Stimulated activated CD4-positive, alpha-beta T cell treated with anti-CD3 and anti-CD28 coated beads, Interleukin-4, amount 100 ng/mL, for 4 hours (primary cell): ENCODE measurements around the gene RPRM.
A peak's percentile ranks its signal among the peaks of the same experiment; 100 is the strongest.
"Not testable (repeated sequence)": the region's sequence is repeated elsewhere in the genome, so short reads cannot be mapped to it uniquely, and the experiment has no call there.

Source experiments
- DNase-seq, 2 experiments: peaks; one replicate each; pipeline ENCODE4 v3.0.0-alpha.2; 2020

The RPRM gene

DNA sequence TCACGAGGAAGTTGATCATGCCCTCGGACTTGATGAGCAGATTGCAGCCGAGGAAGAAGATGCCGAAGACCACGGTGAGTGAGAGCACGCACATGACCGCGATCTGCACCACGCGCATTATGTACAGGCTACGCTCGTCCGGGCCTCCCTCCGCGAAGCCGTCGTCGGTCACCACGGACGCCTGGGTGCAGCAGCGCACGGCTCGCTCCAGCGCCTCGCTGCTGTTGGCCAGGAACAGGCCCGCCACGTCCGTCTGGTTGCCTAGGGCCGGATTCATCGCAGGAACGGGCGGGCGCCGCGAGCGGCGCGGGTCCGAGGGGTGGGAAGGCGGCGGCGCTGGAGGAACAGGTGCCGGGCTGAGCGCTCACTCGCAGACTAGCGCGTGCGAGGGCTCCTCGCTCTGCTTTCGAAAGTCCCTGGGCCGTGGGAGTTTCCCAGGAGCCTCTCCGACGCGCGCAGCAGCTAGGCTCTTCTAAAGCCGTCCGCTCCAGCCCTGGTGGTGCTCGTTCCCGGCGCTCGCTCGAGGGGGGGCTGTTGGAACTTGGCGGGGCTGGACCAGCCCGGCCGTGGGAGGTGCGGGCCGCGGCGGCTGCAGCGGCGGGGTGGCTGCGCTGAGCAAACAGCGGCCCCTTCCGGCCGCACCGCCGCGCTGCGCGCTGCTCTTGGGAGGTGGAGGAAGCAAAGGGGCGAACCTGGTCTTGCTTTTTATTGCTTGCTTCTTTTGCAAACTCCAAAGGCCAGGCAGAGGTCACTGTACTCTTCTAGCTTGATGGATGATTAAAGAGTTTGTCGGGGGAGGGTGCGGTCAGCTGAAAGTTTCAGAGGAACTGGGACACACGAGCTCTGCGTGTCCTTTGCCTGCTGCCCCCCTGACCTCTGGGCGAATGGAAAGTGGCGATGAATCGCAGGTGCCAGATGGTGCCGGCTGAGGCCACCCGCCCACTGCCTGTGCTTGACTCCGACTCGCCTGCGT lies at the start of gene RPRM:
TSS of gene RPRM (minus strand) at position 474 of the 973 bp plus-strand sequence. CDS start at position 277, 197 bp downstream.
- peak; percentile 34 to 41 for DNase-seq

DNA sequence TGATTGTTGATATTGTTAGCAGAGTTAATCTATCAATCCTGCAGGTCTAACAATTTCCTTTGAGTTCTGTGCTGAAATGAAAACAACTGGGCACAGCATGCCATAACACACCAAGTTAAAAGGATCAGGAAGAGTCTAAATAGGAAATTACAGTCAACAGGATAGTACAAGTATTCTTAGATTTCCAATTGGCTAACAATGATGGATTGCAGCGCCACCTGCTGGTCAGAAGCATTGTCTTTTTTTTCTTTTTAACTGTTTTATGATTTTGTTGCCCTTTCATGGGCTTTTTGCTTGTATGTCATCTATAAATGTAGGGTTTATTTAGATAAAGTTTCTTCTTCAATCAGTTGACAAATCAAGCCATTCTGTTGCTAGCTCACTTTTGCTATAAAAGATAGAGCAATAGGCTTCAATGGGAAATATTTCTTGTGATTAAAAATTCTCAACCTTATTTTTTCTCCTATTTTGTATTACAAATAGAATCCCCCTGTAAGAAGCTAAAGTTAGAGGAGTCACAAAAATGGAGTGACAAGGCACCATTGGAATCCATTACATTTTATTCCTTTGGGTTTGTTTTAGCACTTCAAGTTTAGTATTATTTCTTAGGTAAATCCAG lies 40.8 kb upstream of the RPRM start:
- peak in 1 of 2 experiments; percentile 47 for DNase-seq

DNA sequence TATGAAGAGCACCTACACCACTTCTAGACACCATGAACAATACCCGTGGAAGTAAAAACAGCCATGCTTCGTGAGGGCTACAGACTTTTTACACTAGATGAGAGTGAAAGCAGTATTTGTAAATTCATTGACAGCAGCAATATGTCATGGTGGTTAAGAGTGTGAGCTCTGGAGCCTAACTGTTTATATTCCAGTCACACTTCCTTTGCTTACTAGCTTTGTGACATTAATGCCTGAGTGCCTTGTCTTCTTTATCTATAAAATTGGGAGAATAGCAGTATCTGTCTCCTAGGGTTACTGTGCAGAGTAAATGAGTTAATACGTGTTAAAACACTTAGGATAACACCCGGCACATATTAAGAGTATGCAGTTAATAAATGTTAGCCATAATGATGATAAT lies 33.8 kb upstream of the RPRM start:
- no peak for DNase-seq

DNA sequence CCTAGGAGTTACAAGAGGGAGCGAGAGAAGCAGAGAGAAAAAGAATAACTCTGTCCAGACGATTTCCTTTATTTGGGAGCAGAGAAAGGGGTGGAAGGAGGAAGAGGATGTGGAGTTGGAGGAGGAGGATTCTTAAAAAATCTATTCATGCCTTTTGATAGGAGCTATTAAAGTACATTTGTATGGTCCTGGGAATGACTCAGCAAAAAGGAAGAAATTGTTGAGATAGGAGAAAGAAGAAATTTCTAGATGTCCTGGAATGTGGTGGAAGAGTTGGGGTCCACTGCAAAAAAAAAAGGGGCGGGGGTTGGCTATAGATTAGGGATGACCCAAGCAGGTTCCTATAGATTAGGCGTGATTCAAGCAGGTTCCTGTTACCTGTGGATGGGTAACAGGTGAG lies 32.4 kb upstream of the RPRM start:
- no peak for DNase-seq

DNA sequence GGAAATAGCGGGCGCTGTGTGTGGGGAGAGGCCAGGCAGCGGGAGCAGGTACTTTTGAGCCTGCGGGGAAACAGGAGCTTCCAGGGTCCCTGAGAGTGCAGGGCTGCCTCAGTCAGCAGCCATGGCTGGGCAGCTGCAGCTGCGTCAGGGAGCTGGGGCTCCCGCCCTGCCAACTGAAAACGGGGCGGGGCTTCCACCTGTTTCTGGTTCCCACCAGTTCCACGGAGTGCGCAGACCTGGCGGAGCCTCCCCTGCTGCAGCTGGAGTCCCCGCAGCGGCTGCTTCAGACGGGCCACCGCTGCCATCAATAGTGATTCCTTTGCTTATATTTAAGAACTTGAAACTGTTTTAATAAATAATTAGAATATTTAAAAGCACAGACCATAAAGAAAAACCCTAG lies 30.6 kb upstream of the RPRM start:
- DNase-seq: no peak

DNA sequence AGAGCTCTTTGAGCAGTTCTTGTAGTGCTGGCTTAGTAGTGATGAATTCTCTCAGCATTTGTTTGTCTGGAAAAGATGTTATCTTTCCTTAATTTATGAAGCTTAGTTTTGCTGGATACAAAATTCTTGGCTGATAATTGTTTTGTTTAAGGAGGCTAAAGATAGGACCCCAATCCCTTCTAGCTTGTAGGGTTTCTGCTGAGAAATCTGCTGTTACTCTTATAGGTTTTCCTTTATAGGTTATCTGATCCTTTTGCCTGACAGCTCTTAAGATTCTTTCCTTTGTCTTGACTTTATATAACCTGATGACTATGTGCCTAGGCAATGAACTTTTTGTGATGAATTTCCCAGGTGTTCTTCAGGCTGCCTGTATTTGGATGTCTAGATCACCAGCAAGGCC lies 27.9 kb upstream of the RPRM start:
- not testable (repeated sequence) for DNase-seq

DNA sequence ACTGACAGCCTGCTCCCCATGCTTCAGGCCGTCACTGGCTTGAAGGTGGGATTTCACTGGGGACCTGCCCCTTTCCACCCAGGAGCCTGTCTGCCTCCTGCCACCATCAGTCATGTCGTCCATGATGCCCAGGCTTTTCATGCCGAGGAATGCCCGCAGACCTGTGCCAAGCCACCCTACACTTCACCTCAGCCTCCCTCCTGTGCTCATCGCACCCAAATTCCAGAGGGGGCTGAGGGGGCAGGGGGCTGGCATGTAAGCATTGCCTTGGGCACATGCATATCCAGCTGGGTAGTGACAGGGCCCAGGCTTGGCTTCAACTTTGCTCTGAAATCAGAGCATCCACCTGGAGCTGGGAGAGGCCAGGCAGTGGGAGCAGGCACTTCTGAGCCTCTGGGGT lies 20.9 kb upstream of the RPRM start:
- no peak for DNase-seq

DNA sequence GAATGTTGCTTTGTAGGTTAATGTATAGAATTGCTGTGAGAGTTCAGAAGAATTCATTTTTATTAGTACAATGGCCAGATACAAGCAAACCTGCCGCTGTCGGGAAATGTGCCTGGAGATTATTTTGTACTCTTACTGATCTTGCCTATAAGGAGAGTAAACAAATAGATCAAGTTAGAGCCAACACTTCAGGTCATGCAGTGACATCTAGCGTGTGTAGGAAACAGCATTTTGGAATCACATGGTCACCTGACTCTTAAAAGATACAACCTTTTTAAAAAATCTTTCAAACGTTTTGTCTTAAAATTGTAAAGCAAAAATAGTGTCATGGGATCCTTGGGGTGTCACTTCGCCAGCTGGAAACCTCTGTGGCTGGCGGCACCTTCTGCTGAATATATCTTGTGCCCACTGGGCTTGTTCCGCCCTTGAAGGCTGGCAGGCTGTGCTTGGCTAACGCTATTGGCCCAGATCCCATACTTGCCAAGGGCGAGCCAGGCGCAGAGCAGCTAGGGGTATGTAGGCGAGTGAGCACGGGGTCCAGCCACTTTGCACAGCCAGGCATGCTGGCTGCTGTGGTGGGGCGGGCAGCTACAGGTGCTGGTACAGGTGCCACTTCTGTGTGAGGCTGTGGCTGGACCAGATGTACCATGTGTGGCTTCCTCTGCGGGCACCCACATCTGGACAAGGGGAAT lies 19.5 kb upstream of the RPRM start:
- no peak for DNase-seq

DNA sequence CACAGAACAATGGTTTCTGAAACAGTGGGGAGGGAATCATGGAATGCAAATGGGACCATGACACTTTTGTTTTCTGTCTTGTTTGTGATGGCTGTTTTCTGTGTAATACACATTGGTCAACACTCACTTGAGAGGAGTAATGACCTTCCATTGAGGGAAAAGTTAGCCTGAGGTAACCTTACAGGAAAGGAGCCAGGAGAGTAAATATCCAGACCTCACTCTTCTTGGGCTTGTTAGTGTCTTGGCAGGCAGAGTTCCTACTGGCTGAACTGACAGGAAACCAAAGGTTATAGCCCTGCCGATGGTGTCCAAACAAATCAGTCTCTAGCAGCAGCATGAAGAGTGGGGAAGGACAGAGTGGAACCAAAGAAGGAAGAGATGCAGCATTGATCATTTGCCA lies 17.2 kb upstream of the RPRM start:
- no peak for DNase-seq

DNA sequence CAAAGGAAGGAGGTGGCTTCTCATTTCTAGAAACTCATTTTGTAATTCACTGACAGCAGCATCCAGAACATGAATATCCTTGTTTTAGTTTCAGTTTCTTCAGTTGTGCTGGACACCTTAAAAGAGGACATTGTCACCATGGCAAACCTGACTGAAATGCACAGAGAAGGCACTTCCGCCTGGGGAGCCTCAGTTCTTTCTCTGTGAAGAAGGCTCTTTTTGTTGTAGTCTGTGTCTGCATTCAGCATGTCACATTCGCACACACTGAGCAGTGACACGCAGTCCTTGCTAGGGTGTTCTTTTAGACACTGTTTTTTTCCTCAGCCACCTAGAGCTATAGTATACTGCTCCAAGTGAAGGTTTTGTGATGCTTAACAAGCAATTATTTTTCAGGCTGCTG lies 9.5 kb upstream of the RPRM start:
- no peak for DNase-seq

DNA sequence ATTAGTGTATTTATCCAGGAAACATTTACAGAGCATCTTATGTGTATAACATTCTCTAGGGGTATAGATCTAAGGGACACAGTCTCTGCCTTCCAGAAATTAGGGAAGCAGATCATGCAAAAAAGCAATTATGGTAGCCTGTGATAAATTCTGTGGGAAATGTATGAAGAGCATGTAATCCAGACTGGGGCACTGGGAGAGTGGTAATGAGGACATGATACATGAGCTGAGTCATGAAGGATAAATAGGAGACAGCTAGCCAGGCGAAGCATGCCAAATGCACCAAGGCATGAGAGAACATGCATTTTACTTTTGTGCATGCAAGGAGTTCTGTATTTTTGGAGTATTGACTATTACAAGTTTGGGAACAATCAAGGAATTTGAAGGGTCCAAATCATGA lies 8.9 kb upstream of the RPRM start:
- DNase-seq: no peak

DNA sequence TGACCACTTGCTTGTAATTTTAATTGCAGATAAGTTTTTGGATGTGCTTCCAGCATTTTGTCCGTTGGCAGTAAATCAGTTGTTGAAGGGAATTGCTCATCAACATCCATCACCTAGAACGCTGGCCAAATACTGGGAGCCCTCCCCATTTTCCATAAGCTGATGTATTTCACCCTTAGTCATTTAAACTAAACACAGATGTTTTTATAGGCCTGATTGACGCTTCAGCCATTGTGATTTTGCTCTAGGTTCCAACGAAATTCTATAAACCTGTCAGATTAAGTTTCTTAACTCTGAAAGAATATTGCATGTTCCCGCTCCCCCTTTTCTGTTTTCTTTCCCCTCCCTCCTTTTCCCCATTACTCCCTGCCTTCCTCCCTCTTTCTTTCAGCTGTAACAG lies 1.0 kb upstream of the RPRM start:
- DNase-seq: no peak

DNA sequence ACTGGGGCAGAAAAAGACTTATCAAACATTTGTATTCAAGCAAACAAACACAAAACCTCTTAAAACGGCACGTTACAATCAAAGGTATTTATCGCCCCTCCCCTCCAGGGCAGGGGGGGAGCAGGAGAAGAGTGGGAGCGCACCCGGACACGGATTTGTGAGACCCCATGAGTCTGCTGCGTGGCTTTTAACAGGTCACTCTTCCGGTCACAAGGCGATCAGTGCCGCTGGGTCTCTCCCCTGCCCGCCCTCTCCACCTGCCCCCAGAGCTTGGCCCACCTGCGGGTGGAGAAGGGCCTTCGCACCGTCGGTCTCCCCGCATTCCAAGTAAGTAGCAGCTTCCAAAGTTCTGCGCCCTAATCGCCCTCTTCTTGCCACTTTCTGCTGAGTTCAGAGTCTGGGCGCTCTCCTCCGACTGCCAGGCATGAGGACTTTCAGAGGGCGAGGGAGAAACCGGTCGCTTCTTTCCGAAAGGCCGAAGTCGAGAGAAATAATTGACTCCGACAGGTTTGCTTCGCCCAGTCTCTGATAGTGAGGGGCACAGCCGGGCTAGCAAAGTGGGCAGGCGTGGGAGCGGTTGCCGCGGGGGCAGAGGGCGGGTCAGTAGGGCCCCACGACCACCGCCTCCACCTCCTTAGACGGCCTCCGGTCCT lies 800 bp downstream of the RPRM start:
- no peak for DNase-seq

DNA sequence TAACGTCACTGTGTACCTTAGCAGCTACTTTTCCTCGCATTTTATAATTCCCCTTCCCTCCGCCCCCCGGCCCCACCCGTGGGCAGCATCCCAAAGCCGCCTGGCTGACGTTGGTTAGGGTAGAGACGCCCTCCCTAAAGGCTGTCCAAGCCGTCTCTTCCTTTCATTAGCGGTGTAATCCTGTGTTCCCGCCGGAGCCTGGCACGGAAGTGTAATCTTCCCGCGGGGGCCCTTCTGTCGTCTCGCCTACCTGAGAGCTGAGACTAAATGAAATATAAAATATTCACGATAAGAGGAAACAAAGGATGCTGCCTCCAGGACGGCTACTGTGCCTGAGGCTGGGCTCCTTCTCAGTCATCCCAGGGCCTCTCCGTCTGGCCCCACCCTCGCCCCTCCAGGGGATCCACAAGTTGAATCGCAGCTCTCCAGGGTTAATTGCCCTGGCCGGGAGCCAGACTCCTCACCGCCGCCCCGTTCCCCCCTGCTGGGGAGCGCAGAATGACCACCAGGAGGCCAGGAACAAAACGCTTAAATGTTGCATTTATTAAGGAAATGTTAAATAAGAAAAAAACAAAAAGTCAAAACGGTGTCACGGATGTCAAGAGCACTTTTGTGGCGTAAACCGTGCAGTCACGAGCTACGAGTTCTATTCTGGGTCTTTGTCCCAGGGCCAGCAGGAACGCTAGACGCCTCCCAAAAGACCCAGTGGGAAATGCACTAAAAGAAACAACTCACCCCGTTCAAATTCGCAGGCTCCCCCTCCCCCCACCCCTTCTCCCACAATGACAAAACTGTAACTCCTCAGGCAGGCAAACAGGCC lies 1.5 kb downstream of the RPRM start:
- DNase-seq: no peak

DNA sequence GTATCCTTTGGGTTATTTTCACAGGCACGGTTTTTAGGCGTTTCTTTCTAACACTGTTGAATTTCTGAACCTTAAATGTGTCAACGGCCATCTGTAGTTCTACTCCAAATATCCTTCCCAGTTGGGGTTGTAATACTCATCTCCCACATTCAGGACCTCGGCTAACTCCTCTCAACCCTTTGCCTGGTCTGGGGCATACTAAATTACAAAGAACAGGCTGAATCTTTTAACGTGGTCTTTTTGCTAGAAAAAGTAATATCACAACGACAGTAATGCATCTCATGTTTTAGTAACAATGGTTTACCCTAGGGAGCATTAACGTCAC lies 2.1 kb downstream of the RPRM start:
- no peak for DNase-seq

DNA sequence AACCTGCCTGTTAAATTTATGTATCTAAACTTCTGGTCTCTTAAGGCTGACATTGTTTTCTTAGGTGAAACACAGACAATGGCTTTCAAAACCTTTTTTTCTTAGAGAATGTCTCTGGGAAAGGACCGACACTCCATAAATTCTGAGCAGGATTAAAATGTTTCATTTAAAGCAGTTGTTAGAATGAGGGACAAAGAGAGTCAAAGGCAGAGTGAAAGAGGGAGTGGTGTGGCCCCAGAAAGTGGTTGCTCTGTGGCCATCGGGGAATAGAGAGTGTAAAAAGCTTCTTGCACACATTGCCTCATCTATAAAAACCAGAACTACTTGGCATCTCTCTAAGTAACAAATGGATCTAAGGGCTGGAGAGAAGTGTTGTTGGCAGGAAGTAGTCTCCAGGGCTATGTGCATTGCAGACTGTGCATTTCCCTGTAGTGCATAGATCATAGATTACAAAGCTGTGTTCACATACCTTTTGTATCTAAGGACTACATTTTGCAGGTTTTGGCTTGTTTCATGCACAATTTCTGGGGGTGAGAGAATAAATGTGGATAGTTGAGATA lies 3.6 kb downstream of the RPRM start:
- DNase-seq: no peak

DNA sequence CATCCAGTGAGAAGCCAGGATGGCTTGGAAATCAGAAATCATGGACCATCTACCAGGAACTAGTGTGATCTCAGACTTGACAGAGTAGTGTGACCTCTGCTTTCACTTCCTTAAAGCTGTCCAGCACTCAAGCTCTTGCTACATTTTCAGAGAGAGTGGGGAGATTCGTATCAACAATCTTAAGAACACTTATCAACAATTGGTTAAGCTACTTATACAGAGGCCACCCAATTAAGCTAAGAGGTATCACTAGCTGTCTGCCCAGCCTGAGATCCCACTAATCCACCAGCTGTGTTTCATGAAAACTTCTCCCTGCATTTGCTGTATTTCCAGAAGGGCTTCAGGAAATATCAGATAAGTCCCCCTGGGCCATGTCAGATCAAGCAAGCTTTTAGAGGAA lies 4.2 kb downstream of the RPRM start:
- DNase-seq: no peak

DNA sequence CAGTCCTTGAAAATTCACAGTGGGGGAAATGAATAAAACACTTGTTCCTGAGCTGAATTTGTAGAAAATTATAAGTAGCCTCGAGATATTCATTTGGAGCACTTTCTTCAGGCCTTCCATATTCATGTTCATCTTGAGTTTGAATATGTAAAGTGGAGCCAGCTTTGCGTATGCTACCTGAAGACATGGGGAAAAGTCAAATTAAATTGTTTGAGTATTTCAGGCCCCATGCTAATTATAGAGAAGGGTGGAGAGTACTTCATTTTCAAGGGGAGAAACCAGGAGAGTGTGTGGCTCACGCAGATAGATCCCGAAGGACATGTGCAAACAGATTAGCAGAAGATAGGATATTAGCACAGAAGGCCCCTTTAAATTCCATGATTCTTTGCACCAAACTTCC lies 7.7 kb downstream of the RPRM start:
- no peak for DNase-seq

DNA sequence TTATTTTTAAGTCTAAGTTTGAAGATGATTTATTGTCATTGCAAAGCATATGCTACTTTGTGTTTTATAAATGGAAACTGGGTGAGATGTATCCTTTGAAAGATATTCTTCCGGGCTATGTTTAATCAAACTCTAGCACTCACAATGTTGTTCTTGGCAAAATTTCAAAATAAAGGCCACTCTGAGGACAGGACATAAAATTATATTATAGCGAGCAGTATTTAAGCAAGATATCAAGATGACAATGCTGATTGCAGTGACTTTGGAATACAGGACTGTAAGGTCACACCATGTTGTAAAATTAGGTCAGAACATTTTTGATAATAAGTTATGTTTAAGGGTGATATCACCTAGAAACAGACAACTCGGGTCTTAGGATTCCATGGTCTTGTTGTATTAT lies 14.2 kb downstream of the RPRM start:
- no peak for DNase-seq

DNA sequence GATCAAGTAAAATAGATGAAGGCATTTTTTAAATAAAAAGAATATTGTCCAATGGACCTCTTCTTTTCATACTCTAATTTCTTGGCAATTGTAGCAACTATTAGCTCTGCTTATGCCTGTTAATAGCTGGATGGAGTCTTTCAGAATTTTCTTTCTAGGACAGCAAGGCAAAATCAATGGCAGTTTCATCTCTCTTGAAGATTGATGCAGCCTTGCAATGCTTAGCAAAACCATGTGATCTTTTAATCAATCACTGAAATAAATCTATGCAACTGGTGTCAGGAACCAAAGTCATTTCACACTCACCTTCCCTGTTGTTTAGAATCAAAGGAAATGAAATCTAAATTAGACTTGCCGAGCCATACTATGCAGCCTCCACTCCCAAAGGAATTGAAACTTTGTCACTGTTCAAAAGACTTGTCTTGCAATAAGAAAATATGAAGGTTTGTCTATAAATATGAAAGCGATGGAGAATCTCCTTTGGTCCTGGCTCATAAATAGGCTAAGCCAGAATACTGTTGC lies 16.2 kb downstream of the RPRM start:
- no peak for DNase-seq

DNA sequence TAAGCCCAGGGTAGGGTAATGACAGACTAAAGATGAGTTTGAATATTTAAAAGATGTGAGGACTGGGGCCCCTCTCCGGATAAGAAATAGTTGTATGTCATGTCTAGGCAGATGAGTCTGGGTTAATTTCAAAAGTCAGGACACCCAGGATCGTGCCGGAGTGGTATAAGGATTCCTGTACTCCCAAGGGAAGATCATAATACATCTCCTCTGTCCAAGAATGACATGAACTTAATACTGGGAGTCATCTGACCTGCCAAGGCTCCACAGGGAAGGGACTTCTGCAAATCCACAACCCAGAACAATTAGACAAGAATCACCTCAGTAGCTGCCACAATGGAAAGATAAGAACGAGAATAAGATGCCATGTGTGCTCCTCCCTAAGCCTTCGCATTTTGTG lies 17.1 kb downstream of the RPRM start:
- DNase-seq: no peak

DNA sequence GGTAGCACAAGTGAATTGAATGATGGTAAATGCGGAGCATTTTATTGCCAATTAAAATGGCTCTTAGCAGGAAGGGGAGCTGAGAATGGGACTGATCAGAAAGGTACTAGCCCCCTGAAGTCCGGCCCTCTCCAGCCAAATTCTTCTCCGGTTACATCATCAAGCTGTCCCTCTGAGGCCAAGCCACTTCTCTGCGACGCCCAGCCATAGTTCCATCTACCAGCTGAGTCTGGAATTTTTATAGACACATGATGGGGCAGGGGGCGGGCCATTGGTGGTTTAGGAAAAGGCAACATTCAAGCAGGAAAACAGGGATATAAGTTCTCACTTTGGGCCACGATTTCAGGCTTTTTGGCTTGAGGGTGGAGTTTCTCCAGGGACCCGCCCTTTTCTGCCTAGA lies 22.7 kb downstream of the RPRM start:
- no peak for DNase-seq
